Smooth muscle cell (in vitro differentiated cells): ENCODE measurements around the gene CYTH1. TPM values are rescaled to one million over a fixed set of nuclear protein-coding genes. Genes with fewer than 3 reads are reported as not detected.

Experiments
- DNase-seq: peaks from one replicate; lab custom pipeline; 2025; ENCODE audit not compliant: unreplicated experiment; lab: John Stamatoyannopoulos, UW
- H2AFZ ChIP-seq: fragments of 200-600 bp; sonication (generic); 2 replicates; pipeline ENCODE4 v1.6.0; 2016; ENCODE audit warnings: antibody characterized with exemption, low read depth, mild to moderate bottlenecking
- H3F3A ChIP-seq: fragments of 200-600 bp; sonication (generic); 2 replicates; pipeline ENCODE4 v1.6.0; 2017; ENCODE audit warnings: antibody characterized with exemption, low read depth
- H3K27ac ChIP-seq: fragments of 200-600 bp; sonication (generic); 2 replicates; pipeline ENCODE4 v1.5.1; 2016; ENCODE audit warnings: low read depth, mild to moderate bottlenecking
- H3K27me3 ChIP-seq: fragments of 200-600 bp; sonication (generic); 2 replicates; pipeline ENCODE4 v1.6.1; 2016; ENCODE audit warnings: low read depth, mild to moderate bottlenecking
- H3K36me3 ChIP-seq: fragments of 200-600 bp; sonication (generic); 2 replicates; pipeline ENCODE4 v1.5.1; 2016; ENCODE audit warnings: low read depth
- H3K4me1 ChIP-seq: fragments of 200-600 bp; sonication (generic); 2 replicates; pipeline ENCODE4 v1.5.1; 2016; ENCODE audit warnings: low read depth
- H3K4me2 ChIP-seq: fragments of 200-600 bp; sonication (generic); 2 replicates; pipeline ENCODE4 v1.6.0; 2016; ENCODE audit warnings: mild to moderate bottlenecking
- H3K4me3 ChIP-seq: fragments of 200-600 bp; sonication (generic); 2 replicates; pipeline ENCODE4 v1.5.1; 2016; ENCODE audit warnings: mild to moderate bottlenecking
- H3K79me2 ChIP-seq: fragments of 200-600 bp; sonication (generic); 2 replicates; pipeline ENCODE4 v1.6.0; 2016; ENCODE audit warnings: low read depth, mild to moderate bottlenecking
- H3K9ac ChIP-seq: fragments of 200-600 bp; sonication (generic); 2 replicates; pipeline ENCODE4 v1.6.0; 2016; ENCODE audit warnings: low read depth
- H3K9me3 ChIP-seq: fragments of 200-600 bp; sonication (generic); replicated peaks from 2 replicates; pipeline ENCODE4 v1.5.1; 2016; ENCODE audit warnings: low read depth
- H4K20me1 ChIP-seq: fragments of 200-600 bp; sonication (generic); 2 replicates; pipeline ENCODE4 v1.6.0; 2016; ENCODE audit warnings: low read depth
- WGBS: methylation state at CpG from one replicate; pipeline ENCODE4 v1.1.7; 2016; ENCODE audit warnings: low lambda C conversion rate; 5-methylcytosine and 5-hydroxymethylcytosine counted together
- polyA plus RNA-seq: library from polyadenylated mRNA; unstranded; fragments of >200 nt; fragmentation: Nextera tagmentation; extraction: Ambion mirVana; gene quantifications from 2 replicates; pipeline ENCODE4 v1.2.1, GENCODE V29; 2016
- total RNA-seq: library from RNA; depleted of rRNA; stranded (reverse); fragments of >200 nt; gene quantifications from 2 replicates; pipeline ENCODE4 v1.2.3, GENCODE V29; 2014
- TF ChIP-seq, protein P1 (sequence below): fragments of 200-600 bp; sonication (generic); IDR thresholded peaks from 2 replicates; pipeline ENCODE4 v1.5.1; 2017; ENCODE audit warnings: borderline replicate concordance, mild to moderate bottlenecking, antibody characterized with exemption; ENCODE audit not compliant: insufficient read depth, poor library complexity, severe bottlenecking

The CYTH1 gene
- total and polyA plus RNA-seq, 2 experiments from 2014 or later: 14.1 to 19.3 TPM

GRCh38 chr17:78783711-78784324 is 1.7 kb upstream of the CYTH1 start:
- WGBS: 75% methylated on average over 7 of the region's 7 CpGs

GRCh38 chr17:78781104-78781892 is 775 bp downstream of the CYTH1 start:
- Histone ChIP-seq H3K4me1 (peaks cover 8% of the 10 kb centered on the region), H3K27me3 (no peaks in the 10 kb centered on the region), H3K4me2 (peak overlapping the region; percentile 82), H2AFZ (no peak overlapping the region), H3K4me3 (peak overlapping the region; percentile 94), H3K9me3 (no peaks in the 10 kb centered on the region), H4K20me1 (peaks cover 41% of the 10 kb centered on the region), H3K79me2 (peaks cover 51% of the 10 kb centered on the region), H3K9ac (peak overlapping the region; percentile 89), H3K36me3 (no peaks in the 10 kb centered on the region), H3F3A (peaks cover 15% of the 10 kb centered on the region), H3K27ac (peak overlapping the region; percentile 24)
- DNase-seq: peak; percentile 16
- TF ChIP-seq, protein P1, sequence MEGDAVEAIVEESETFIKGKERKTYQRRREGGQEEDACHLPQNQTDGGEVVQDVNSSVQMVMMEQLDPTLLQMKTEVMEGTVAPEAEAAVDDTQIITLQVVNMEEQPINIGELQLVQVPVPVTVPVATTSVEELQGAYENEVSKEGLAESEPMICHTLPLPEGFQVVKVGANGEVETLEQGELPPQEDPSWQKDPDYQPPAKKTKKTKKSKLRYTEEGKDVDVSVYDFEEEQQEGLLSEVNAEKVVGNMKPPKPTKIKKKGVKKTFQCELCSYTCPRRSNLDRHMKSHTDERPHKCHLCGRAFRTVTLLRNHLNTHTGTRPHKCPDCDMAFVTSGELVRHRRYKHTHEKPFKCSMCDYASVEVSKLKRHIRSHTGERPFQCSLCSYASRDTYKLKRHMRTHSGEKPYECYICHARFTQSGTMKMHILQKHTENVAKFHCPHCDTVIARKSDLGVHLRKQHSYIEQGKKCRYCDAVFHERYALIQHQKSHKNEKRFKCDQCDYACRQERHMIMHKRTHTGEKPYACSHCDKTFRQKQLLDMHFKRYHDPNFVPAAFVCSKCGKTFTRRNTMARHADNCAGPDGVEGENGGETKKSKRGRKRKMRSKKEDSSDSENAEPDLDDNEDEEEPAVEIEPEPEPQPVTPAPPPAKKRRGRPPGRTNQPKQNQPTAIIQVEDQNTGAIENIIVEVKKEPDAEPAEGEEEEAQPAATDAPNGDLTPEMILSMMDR: no peak
- WGBS: 12% methylated on average over 43 of the region's 68 CpGs

More at GRCh38 chr17:78783711-78784324, 1.7 kb upstream of the CYTH1 start:
- Histone ChIP-seq H4K20me1 (peaks cover 19% of the 10 kb centered on the region), H3K9ac (no peak overlapping the region), H3K36me3 (no peaks in the 10 kb centered on the region), H3K4me1 (peaks cover 8% of the 10 kb centered on the region), H2AFZ (no peak overlapping the region), H3K27me3 (no peaks in the 10 kb centered on the region), H3K79me2 (peaks cover 29% of the 10 kb centered on the region), H3K4me3 (no peak overlapping the region), H3K4me2 (no peak overlapping the region), H3K9me3 (no peaks in the 10 kb centered on the region), H3F3A (peaks cover 15% of the 10 kb centered on the region), H3K27ac (no peak overlapping the region)
- no peak for DNase-seq
- TF ChIP-seq, protein P1: no peak

GRCh38 chr17:78780335-78780734 is 1.7 kb downstream of the CYTH1 start:
- no peak for DNase-seq
- WGBS: 95% methylated on average over 6 of the region's 6 CpGs
- no peak overlapping the region for H3K4me3 ChIP-seq
- H2AFZ ChIP-seq: no peak overlapping the region
- H3K9ac ChIP-seq: no peak overlapping the region
- TF ChIP-seq, protein P1: no peak
- no peaks in the 10 kb centered on the region for H3K27me3 ChIP-seq
- no peak overlapping the region for H3K27ac ChIP-seq
- peaks cover 50% of the 10 kb centered on the region for H4K20me1 ChIP-seq
- no peak overlapping the region for H3K4me2 ChIP-seq
- H3K36me3 ChIP-seq: no peaks in the 10 kb centered on the region
- peaks cover 22% of the 10 kb centered on the region for H3F3A ChIP-seq
- H3K79me2 ChIP-seq: peaks cover 60% of the 10 kb centered on the region
- peaks cover 8% of the 10 kb centered on the region for H3K4me1 ChIP-seq
- no peaks in the 10 kb centered on the region for H3K9me3 ChIP-seq
